Activated CD8-positive, alpha-beta memory T cell treated with anti-CD3 and anti-CD28 coated beads, Interleukin-2, amount 50 U/mL, for 4 hours (primary cell): ENCODE results near the gene PTBP3.
A peak's percentile ranks its signal among the peaks of the same experiment; 100 is the strongest.
"Not testable (repeated sequence)": the region's sequence is repeated elsewhere in the genome, so short reads cannot be mapped to it uniquely, and the experiment has no call there.

ENCODE experiments used
- DNase-seq: peaks from one replicate; pipeline ENCODE4 v3.0.0-alpha.2; 2020

The PTBP3 gene, protein sequence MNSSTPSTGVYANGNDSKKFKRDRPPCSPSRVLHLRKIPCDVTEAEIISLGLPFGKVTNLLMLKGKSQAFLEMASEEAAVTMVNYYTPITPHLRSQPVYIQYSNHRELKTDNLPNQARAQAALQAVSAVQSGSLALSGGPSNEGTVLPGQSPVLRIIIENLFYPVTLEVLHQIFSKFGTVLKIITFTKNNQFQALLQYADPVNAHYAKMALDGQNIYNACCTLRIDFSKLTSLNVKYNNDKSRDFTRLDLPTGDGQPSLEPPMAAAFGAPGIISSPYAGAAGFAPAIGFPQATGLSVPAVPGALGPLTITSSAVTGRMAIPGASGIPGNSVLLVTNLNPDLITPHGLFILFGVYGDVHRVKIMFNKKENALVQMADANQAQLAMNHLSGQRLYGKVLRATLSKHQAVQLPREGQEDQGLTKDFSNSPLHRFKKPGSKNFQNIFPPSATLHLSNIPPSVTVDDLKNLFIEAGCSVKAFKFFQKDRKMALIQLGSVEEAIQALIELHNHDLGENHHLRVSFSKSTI

DNA sequence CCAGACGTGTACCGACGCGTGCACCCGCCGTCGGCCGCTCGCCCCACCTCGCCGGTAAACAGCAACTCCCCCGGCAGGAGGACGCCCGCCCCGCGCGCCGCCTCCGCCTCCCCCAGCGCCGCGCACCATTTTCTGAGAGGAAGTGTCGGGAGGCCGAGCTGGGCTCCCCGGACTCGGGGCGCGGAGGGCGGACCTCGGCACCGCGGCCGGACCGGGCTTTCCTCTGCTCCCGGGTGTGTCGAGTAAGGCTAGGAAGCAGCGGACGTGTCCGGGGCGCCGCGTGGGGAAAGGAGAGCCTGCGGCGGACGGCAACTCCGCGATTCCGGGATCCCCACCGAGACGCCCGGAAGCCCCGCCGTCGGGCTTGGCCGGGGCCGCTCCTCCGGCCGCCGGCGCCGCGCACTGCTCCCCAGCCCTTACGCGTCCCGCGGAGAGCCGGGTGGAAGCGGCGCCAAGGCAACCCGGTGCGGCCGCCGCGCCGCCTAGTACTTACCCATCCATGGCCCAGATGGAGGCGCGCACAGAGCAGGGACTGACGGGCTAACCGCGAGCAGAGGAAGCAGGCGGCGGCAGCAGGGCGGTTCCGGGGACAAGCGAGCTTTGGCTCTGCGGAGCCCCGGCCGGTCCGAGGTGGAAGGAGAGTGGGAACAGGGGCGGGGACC, at the start of gene PTBP3:
Gene PTBP3, minus strand, starts transcription at position 643 of the 662 bp plus-strand sequence. CDS start 35,754 bp downstream, outside the sequence.
- DNase-seq, result peak; percentile 79

DNA sequence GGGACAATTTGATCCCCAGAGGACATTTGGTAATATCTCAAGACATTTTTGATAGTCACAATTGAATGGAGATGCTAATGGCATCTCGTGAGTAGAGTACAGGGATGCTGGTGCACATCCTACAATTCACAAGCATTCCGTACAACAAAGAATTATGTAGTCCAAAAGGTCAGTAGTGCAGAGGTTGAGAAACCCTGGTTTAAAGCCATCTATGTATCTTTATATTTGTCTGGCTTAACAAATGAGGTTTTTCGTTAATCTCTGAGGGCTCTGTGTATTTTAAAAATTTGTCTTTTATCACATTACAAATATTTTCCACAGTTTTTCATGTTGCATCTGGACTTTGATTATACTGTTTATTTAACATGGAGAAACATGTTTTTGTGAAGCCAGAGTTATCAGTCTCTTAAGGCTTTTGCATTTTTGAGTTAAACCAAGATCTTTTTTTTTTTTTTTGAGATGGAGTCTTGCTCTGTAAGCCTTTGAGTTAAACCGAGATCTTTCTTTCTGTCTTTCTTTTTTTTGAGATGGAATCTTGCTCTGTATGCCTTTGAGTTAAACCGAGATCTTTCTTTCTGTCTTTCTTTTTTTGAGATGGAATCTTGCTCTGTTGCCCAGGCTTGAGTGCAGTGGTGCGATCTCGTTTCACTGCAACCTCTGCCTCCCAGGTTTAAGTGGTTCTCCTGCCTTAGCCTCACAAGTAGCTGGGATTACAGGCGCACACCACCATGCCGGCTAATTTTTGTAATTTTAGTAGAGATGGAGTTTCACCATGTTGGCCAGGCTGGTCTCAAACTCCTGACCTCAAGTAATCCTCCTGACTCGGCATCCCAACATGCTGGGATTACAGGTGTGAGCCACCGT, 49.3 kb upstream of the PTBP3 start:
- no peak for DNase-seq

DNA sequence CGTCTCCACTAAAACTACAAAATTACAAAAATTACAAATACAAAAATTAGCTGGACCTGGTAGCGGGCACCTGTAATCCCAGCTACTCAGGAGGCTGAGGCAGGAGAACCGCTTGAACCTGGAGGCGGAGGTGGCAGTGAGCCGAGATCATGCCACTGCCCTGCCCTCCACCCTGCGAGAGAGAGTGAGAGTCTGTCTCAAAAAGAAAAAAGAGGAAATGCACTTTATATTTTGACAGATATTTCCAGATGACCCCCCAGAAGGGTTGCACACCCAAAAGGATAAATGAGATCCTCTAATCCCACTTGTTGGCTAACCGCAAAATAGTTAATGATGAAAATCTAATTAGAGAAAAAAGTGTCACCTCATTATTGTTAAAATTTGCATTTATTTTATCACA, 48.6 kb upstream of the PTBP3 start:
- DNase-seq, result no peak

DNA sequence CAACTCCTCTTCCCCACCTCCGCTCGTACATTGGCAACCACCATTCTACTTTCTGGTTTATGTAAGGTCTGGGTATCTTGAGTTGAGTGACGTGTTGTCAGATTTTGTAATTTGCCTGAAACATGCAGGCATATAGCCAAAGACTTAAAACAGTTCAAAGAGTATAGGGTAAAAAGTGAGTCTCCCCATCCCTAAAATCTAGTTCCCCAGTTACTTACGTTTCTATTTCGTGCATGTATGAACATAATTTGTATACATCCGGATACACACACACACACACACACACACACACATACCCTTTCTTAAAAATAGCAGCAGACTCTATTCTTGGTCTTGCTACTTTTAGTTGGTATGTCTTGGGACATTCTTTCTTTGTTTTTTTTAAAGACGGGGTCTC, 47.4 kb upstream of the PTBP3 start:
- no peak for DNase-seq

DNA sequence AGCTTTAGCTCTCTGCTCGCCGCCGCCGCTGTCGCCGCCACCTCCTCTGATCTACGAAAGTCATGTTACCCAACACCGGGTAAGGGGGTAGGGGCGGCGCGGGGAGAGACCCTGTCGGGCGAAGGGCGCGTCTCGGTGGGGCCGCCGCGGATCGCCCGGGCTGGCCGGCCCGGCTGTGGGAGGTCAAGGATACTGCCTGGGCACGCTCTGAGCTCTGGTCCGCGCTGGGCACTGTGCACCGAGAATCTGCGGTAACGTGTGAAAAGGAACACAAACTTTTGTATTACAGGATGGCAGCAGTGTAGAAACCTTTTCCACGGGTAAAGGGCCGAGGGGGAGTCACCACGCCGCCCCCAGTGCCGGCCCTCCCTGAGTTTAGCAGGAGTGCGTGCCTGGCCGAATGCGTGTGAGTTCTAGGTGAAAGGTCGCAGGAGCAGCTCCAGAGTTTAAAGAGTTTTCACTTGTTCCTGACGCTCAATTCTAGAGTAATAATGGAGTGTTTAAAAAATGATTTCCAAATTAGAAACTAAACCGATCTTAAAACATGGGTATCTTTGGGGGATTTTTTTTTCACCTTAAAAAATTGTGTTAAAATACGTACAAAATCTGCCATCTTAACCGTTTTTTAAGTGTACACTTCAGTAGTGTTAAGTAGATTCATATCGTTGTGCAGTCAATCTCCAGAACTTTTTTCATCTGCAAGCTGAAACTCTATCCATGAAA, 46.8 kb upstream of the PTBP3 start, which contains the start of gene HSDL2:
Gene HSDL2, plus strand, starts transcription at position 7 of the 723 bp plus-strand sequence. Its CDS starts 56 bp downstream, at position 63.
- no peak for DNase-seq

DNA sequence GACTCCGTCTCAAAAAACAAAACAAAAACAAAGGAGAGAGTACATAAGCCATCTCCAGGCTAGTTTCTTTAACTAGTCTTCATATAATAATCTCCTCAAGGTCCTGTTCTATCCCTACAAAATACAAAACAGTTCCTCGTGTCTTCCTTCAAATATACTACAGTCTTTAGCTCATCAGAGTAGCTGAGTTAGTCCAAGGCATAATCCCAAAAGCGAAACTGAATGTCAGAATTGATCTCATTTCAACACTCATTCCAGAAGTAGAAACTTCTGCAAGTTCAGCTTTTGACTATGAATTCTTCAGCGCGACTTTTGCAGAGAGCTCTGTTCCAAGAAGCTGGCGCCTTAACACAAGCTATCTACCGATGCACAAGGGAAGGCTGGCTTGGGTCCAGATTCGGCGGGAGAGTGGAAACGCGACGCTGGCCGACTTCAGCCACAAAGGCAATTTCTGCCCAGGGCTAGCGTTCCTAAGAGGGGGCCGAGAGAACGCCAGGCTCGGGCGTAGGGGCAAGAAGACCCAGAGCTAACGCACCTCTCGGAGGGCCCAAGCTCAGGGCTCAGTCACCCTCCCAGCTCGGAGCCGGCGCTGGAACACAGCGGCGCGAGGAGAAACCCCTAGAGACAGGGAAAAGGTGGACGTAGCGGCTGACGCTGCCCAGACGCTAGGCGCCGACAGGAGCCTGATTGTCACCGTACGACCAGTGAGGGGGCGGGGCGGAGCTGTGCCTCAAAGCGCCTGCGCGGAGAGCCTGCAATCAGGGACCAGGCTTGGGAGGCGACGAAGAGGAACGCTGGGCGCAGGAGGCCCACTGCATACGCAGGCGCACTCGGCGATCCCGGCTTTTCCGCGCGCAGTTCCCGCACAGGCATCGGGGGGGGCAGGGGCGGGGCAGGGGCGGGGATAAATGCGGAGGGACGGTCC, 46.0 kb upstream of the PTBP3 start:
- peak; percentile 98 for DNase-seq

DNA sequence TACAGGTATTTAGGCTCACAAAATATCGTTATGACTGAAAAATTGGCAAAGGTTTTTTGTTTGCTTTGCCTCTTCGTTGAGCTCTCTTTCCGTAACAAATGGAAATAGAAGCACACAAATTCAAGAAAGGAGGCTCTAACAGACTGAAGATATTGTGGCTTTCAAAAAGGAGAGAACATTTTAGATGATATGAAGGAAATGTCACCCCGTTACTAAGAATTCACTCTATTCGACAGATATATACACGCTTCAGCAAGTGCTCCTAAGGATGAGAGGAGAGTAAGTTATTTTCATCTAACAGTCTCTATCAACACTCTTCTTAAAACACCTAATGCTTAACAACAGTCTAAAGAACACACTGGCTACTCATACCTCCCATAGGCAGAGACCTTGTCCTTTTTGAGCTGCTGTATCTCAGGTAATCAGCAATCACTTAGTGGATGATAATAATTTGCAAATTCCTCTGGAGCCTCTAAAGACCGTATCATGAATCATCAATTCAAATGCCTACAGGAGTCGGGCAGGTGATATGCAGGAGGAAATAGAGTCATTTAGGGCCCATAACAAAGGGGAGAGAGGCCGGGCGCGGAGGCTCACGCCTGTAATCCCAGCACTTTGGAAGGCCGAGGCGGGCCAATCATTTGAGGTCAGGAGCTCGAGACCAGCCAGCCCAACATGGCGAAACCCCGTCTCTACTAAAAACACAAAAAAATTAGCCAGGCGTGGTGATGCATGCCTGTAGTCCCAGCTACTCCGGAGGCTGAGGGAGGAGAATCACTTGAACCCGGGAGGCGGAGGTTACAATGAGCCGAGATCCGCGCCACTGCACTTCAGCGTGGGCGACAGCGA, 45.1 kb upstream of the PTBP3 start:
- DNase-seq, result peak; percentile 22

DNA sequence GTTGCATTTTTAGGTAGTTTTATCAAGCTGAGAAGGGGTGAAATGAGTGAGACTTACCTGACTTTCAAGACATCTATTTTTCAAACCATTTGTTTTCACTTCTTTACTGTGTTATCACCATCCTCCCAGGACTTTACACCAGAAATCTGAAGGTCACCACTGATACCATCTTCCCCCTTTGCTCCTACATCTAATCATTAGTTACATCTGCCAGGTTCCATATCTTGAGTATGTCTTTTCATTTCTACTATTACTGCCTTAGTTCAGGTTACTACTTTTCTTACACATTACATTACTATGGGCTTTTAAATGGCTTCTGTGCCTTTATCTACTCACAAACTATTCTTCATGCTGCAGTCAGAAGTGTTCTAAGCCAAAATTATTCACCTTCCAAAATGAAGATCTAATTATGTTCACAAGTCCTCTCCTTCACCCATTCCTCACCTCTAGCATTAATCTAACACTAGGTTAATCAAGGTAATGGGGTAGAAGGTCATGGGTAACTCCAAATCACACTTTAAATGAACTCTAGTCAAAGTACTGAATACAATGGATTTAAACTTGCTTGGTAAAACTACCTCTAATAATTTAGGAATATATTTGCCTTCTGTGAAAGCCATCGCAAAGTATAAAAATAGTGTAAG, 44.4 kb upstream of the PTBP3 start:
- no peak for DNase-seq

DNA sequence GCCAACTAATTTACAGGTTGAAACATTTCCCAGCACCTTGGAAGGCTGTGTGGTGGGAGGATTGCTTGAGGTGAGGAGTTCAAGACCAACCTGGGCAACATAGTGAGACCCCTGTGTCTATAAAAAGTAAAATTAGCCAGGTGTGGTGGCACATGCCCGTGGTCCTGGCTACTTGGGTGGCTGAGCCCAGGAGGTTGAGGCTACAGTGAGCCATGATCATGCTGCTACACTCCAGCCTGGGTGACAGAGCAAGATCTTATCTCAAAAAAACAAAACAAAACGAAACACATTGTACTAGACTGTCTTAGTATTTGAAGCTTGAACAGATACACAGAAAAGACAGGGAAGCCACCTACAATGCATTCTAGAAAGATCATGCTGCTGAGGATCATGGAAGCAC, 43.7 kb upstream of the PTBP3 start:
- DNase-seq, result no peak

DNA sequence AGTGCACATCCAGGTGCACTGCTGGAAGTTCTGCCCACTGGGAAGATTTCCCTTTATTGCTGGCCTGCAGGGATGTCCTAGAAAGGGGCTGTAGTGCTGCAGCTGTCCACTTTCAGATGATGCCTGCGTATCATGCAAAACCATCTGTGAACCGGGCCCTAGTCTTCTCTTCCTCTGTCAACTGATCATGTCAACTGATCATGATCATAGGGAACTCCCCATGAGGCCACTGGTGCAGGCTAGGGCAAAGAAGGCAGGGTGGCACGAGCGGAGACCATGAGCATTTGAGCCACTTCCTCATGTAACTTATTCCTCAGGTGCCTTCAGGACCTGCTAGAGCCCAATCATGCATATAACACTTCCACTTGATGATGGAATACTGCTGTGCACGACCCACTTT, 41.9 kb upstream of the PTBP3 start:
- no peak for DNase-seq

DNA sequence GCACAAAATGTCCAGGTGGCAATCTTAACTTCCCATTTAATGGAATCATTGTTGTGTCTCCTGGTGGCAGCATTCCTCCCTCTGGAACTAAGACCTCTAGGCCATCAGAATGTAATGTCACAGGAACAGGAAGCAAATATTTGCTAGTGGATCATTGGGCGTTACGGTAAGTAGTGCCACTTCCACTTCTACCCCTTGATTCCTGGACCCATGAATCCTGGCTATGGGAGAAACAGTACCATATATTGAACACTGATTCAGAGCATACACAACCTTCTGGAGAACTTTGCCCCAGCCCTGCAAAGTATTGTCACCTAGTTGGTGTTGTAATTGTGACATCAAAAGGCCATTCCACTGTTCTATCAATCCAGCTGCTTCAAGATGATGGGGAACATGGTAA, 40.8 kb upstream of the PTBP3 start:
- not testable (repeated sequence) for DNase-seq

DNA sequence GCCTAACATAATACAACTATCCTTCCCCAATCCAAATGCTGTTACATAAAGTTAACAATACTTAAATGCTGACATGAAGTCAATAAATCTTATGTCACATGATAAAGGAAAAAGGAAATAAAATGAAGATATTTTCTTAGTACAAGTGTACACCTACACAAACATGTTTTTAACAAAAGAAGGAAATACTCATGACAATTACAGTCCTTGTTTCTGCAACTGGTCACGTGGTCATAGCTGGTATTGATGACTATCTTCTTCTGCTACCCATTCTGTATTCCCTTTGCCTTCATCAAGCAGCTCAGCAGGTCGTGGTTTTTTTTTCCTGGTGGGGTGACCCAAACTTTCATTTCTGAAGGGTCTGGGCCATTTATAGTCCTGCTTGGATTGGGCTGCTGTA, 40.2 kb upstream of the PTBP3 start:
- DNase-seq, result not testable (repeated sequence)

DNA sequence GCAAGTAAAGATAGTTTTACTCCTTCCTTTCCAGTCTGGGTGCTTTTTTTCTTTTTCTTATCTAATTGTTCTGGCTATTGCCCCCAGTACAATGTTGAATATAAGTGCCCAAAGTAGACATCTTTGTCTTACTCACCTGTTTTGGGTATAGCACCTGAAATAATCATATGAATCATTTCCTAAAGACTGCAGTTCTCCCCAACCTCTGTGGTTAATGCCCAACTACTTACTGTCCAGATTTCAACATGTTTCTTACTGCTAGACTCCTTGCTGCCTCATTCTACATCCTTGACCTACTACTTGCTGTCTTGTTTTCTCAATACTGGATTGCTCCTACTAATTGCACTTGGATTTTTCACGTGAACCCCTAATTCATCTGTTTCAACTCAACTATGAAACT, 37.6 kb upstream of the PTBP3 start:
- no peak for DNase-seq

DNA sequence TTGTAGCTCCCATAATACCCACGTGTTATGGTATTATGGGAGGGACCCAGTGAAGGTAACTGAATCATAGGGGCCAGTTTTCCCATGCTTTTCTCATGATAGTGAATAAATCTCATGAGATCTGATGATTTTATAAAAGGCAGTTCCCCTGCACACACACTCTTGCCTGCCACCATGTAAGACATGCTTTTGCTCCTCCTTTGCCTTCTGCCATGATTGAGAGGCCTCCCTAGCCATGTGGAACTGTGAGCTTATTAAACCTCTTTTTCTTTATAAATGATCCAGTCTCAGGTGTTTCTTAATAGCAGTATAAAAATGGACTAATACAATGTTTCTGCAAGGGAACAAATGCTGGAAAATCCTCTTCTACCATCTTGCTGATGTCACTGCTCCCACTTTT, 36.4 kb upstream of the PTBP3 start:
- DNase-seq, result no peak

DNA sequence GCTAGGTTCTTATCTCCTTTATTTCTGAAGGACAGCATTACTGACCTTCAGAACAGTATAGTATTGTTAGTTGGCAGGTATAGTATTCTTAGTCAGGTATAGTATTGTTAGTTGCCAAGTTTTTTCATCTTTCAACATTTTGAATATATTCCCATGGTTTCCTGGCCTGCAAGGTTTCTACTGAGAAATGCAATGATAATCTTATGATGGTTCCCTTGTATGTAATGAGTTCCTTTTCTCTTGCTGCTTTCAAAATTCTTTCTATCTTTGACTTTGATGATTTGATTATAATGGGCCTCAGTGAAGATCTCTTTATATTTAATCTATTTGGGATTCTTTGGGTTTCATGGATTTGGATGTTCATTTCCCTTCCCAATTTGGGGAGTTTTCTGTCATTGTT, 34.0 kb upstream of the PTBP3 start:
- DNase-seq, result no peak

DNA sequence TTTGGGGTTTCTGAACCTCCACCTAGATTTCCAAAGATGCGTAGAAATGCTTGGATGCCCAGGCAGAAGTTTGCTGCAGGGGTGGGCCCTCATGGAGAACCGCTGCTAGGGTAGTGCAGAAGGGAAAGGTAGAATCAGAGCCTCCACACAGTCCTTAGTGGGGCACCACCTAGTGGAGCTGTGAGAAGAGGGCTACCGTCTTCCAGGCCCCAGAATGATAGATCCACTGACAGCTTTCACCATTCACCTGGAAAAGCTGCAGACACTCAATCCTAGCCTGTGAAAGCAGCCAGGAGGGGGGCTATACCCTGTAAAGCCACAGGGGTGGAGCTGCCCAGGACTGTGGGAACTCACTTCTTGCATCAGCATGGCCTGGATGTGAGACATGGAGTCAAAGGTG, 33.2 kb upstream of the PTBP3 start:
- DNase-seq, result no peak

DNA sequence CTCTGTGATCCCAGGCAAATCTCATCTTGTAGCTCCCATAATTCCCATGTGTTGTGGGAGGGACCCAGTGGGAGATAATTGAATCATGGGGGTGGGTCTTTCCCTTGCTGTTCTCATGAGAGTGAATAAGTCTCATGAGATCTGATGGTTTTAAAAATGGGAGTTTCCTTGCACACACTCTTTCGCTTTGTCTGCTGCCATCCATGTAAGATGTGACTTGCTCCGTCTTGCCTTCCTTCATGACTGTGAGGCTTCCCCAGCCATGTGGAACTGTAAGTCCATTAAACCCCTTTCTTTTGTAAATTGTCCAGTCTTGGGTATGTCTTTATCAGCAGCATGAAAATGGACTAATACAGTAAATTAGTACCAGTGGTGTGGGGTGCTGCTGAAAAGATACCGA, 31.8 kb upstream of the PTBP3 start:
- DNase-seq, result not testable (repeated sequence)

DNA sequence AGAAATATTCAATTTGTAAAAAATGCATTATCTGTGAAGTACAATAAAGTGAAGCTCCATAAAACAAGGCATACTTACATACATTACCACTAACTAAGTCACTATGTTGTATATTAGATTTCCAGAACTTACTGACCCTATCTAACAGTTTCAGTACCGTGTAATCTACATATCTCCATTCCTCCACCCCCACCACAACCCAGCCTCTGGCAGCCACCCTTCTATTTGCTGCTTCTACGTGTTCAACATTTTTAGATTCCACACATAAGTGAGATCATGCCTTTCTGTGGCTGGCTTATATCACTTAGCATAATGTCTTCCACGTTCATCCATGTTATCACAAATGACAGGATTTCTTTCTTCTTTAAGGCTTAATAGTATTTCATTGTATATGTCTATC, 31.3 kb upstream of the PTBP3 start:
- no peak for DNase-seq

DNA sequence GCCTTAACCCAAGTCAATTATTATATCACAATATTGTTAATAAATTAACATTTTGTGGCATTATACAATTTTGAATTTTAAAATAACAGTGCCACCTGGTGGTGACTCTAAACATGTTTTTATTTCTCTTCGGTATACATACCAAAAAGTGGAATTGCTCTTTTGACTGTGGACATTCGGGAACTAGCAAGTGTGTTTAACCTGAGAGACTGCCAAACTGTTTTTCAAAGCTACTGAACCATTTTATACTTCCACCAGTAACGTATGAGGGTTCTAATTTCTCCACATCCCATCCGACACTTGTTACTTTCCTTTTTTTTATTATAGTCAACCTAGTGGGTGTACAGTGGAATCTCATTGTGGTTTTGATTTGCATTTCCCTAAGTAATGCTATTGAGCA, 28.2 kb upstream of the PTBP3 start:
- DNase-seq, result no peak
